Heart right ventricle (tissue), 16 donors: ENCODE measurements around the gene ZFYVE28. TPM values are rescaled to one million over a fixed set of nuclear protein-coding genes. Genes with fewer than 3 reads are reported as not detected.

Experiments used
- ATAC-seq, 8 donors: fragments of 200-7000 bp; cut with Tn5 transposase; one replicate each; pipeline ENCODE4 v1.9.1; 2020; ENCODE audit warnings: mild to moderate bottlenecking in 8 of 8, moderate library complexity in 8 of 8, moderate number of reproducible peaks in 1 of 8
- DNase-seq, 2 donors: peaks; one replicate each; pipeline ENCODE4 v3.0.0-alpha.2; 2020
- H3K27ac ChIP-seq, 10 donors: fragments of 200-600 bp; sonication (generic) in 2 of 10; one replicate each; pipeline versions ENCODE4 v1.5.0 to v1.8.0; 2020 to 2022; ENCODE audit warnings: mild to moderate bottlenecking in 3 of 10
- H3K27me3 ChIP-seq, 7 donors: fragments of 200-600 bp; one replicate each; pipeline ENCODE4 v1.8.0; 2021 to 2022; ENCODE audit warnings: mild to moderate bottlenecking in 2 of 7
- H3K36me3 ChIP-seq, 9 donors: fragments of 200-600 bp; sonication (generic) in 1 of 9; one replicate each; pipeline versions ENCODE4 v1.5.0 to v1.8.0; 2020 to 2022; ENCODE audit warnings: mild to moderate bottlenecking in 2 of 9
- H3K4me1 ChIP-seq, 9 donors: fragments of 200-600 bp; sonication (generic) in 1 of 9; one replicate each; pipeline versions ENCODE4 v1.5.0 to v1.8.0; 2020 to 2022; ENCODE audit warnings: mild to moderate bottlenecking in 4 of 9
- H3K4me3 ChIP-seq, 10 donors: fragments of 200-600 bp; sonication (generic) in 2 of 10; one replicate each; pipeline versions ENCODE4 v1.5.0 to v1.8.0; 2020 to 2022; ENCODE audit warnings: mild to moderate bottlenecking in 7 of 10, moderate library complexity in 2 of 10
- H3K9me3 ChIP-seq, 11 donors: fragments of 200-600 bp in 10 of 11; sonication (generic) in 2 of 11; one replicate each; pipeline versions ENCODE4 v1.5.0 to v1.8.0; 2013 to 2022; ENCODE audit warnings: mild to moderate bottlenecking in 2 of 11, control low read depth in 1 of 11, moderate library complexity in 1 of 11
- CTCF ChIP-seq, 9 donors: fragments of 200-600 bp; sonication (generic) in 2 of 9; IDR thresholded peaks; one replicate each; pipeline versions ENCODE4 v1.5.0 to v1.8.0; 2021 to 2022; ENCODE audit warnings: antibody characterized with exemption in 9 of 9, mild to moderate bottlenecking in 5 of 9, moderate library complexity in 1 of 9
- WGBS, 2 donors: extraction: QIAGEN DNeasy Blood & Tissue Kit; methylation state at CpG; one replicate each; pipeline ENCODE4 v1.1.7; 2013; ENCODE audit warnings: inconsistent platforms in 1 of 2; 5-methylcytosine and 5-hydroxymethylcytosine counted together
- intact Hi-C, 10 donors: fragments of 100-400 bp; cut with DNase I; formaldehyde crosslinking; loops; one replicate each; pipeline versions ENCODE4 v1.11.1 to v1.14.2; 2022
- polyA plus RNA-seq, 2 donors: library from polyadenylated mRNA; stranded (reverse); fragments of 200-250 nt; gene quantifications; one replicate each; pipeline ENCODE4 v1.2.3, GENCODE V29; 2013
- total RNA-seq, 10 donors: library from RNA; stranded (reverse); fragmentation: NEBNext Ultra II Directional in 3 of 10; extraction: Animal tissue kit (Norgen Biotek cat#: 25700) in 3 of 10; gene quantifications; one replicate each; pipeline versions ENCODE4 v1.2.1 to v1.2.4, GENCODE V29; 2021 to 2023
- donor health status: Arrhythmogenic right ventricular cardiomyopathy.
- donor health status: ischemic (EF 13 %, LVEDD 7.1; RV severe dilation, severe dysfunction).
- donor health status: healthy with polysubstance abuse.
- donor health status: DM: no; HTN: yes; CAD: no.
- donor health status: DM: no; HTN: no; CAD: no.
- donor health status: ischemic (EF 25% LVEDD 6.9; RV normal size, moderate dysfunction).
- donor health status: ischemic (EF 25% LVEDD 5.7; RV mildly dilated, moderate dysfunction).
- donor health status: healthy.
- donor health status: DM: yes; HTN: yes; CAD: no.
- donor health status: Ischemic cardiomyopathy.
- donor health status: ischemic (EF 35%, LVEDD 5.7; RV mildly dilated, moderate dysfunction).
- donor health status: nonischemic (EF 11% LVEDD 7.7; RV severe dilation, severe dysfunction).
- donor health status: DM: yes; HTN: yes; CAD: no.
- donor health status: PGD.
- donor health status: ischemic (EF 29% LVEDD 5.4; RV normal size, mild dysfunction).
- donor health status: nonischemic (EF 23%, LVEDD 6.1; RV moderate dilation, normal function).

ZFYVE28 gene
- total and polyA plus RNA-seq, 12 donors = 2.3 to 9.9 (median 3.5) TPM

GRCh38 chr4:2251795-2252529 is 166.5 kb downstream of the ZFYVE28 start:
- intact Hi-C loops = no loop called here
- Histone ChIP-seq H3K27me3 (no peaks in the 10 kb centered on the region), H3K4me3 (no peak overlapping the region), H3K27ac (no peak overlapping the region), H3K36me3 (peaks cover 5 to 89% (median 45%) of the 10 kb centered on the region in 9 donors), H3K9me3 (no peaks in the 10 kb centered on the region), H3K4me1 (peaks cover 19 to 41% (median 34%) of the 10 kb centered on the region in 9 donors)
- TF ChIP-seq CTCF (IDR thresholded peaks at IDR 0.05) = no peak
- DNase-seq = no peak
- no peak for ATAC-seq
- WGBS, 2 donors = 92 to 94% methylated on average over 16 of the region's 16 CpGs

- intact Hi-C loops = no loop called here
- Histone ChIP-seq H3K27ac (no peak overlapping the region), H3K36me3 (peaks cover 5 to 90% (median 45%) of the 10 kb centered on the region in 9 donors), H3K9me3 (no peaks in the 10 kb centered on the region), H3K4me1 (peaks cover 15 to 34% (median 27%) of the 10 kb centered on the region in 9 donors), H3K4me3 (no peak overlapping the region), H3K27me3 (no peaks in the 10 kb centered on the region)
- 92 to 95% methylated on average over 24 to 25 of the region's 25 CpGs for WGBS, 2 donors
- DNase-seq = no peak
- no peak for TF ChIP-seq CTCF (IDR thresholded peaks at IDR 0.05)
- ATAC-seq = no peak
These were observed 167.2 kb downstream of the ZFYVE28 start for GRCh38 chr4:2251073-2251794.

GRCh38 chr4:2250357-2251072 is 167.9 kb downstream of the ZFYVE28 start:
- no peak overlapping the region for H3K27ac ChIP-seq
- no peak for ATAC-seq
- H3K27me3 ChIP-seq = no peaks in the 10 kb centered on the region
- H3K36me3 ChIP-seq = peaks cover 5 to 87% (median 45%) of the 10 kb centered on the region in 9 donors
- H3K9me3 ChIP-seq = no peaks in the 10 kb centered on the region
- WGBS, 2 donors = 92% methylated on average over 30 of the region's 30 CpGs
- H3K4me1 ChIP-seq = peaks cover 13 to 34% (median 27%) of the 10 kb centered on the region in 9 donors
- no peak for TF ChIP-seq CTCF (IDR thresholded peaks at IDR 0.05)
- DNase-seq = no peak
- no peak overlapping the region for H3K4me3 ChIP-seq
- intact Hi-C loops = no loop called here
